Stimulated activated CD4-positive, alpha-beta T cell treated with anti-CD3 and anti-CD28 coated beads, Interleukin-12 subunit alpha, Interleukin-12 subunit beta, amount 100 ng/mL, for 48 hours (primary cell): Measurements from ENCODE around the gene NCAM1.

ENCODE experiments used
- DNase-seq, 3 donors: peaks; one replicate each; pipeline ENCODE4 v3.0.0-alpha.2; 2020; ENCODE audit warnings: low read depth in 2 of 3, low spot score in 1 of 3

NCAM1 gene

GRCh38 chr11:113272927-113273615, 311.9 kb downstream of the NCAM1 start:
- no peak for DNase-seq

GRCh38 chr11:113273720-113274119, 312.5 kb downstream of the NCAM1 start:
- DNase-seq: no peak

GRCh38 chr11:113274713-113275582, 313.7 kb downstream of the NCAM1 start:
- DNase-seq: no peak

- DNase-seq: no peak
These were observed 314.4 kb downstream of the NCAM1 start for GRCh38 chr11:113275602-113276001.

GRCh38 chr11:113276466-113276865, 315.2 kb downstream of the NCAM1 start:
- DNase-seq: no peak

DNA sequence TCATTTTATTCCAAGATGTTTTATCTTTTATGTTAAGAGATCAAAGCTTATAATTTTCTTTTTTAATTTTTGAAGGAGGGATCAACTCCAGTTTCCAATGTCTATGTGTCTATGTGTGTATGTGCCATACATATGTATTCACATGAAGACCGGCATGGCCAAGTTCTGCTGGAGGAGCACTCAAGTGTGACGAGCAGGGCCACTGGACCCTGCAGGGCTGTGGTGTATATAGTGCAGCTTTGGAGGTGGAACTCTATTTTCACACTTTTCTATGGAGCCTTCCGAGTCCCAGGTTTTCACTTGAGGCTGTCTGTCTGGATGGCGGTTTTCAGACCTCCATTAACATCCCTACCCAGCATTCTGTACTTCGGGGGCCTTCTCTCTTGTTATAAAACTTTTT, 316.7 kb downstream of the NCAM1 start:
- no peak for DNase-seq

- DNase-seq: no peak
These were observed 317.3 kb downstream of the NCAM1 start for GRCh38 chr11:113278481-113278880.

GRCh38 chr11:113278925-113279324, 317.7 kb downstream of the NCAM1 start:
- DNase-seq: no peak

GRCh38 chr11:113279591-113279990, 318.4 kb downstream of the NCAM1 start:
- DNase-seq: no peak

GRCh38 chr11:113281052-113281725, 320.0 kb downstream of the NCAM1 start:
- DNase-seq: no peak

GRCh38 chr11:113282898-113283437, 321.7 kb downstream of the NCAM1 start:
- DNase-seq: no peak

GRCh38 chr11:113283881-113284280, 322.7 kb downstream of the NCAM1 start:
- DNase-seq: no peak

DNA sequence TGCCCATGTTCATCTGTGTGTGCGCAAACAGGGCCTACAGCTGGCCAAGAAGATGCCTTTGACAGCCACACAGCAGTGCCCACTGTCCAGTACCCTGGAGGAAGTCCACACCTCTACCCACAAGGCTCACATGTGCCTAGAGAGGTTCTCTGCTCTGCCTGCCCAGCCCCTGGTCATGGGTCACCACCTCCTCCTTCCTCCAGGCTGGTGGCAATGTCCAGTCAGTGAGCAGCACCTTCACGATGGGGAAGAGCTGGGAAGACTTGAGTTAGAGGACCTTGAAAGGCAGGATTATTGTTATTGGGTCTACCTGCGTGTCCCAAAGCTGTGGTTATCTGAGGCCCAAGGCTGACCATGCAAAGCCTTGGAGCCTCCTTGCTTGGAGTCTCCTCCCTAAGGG, 324.8 kb downstream of the NCAM1 start:
- no peak for DNase-seq

GRCh38 chr11:113286509-113287497, 325.6 kb downstream of the NCAM1 start:
- no peak for DNase-seq

DNA sequence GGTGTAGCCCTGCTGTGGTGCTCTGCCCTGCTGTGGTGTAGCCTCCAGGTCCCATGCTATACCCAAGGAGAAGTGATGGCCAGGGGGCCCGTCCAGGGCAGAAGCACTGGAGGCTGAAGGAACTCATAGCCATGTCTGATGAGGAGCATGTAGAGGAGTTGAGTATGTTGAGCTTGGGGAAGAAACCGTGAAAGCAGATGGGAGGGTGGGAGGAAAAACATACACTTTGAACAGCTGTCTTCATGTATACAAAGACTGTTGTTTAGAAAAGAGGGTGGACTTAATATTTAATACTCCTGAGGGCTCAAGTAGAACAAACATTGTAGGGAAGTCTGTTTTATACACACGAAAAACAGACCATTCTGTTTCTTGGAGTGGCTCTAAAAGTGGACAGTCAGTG, 326.6 kb downstream of the NCAM1 start:
- DNase-seq: no peak

DNA sequence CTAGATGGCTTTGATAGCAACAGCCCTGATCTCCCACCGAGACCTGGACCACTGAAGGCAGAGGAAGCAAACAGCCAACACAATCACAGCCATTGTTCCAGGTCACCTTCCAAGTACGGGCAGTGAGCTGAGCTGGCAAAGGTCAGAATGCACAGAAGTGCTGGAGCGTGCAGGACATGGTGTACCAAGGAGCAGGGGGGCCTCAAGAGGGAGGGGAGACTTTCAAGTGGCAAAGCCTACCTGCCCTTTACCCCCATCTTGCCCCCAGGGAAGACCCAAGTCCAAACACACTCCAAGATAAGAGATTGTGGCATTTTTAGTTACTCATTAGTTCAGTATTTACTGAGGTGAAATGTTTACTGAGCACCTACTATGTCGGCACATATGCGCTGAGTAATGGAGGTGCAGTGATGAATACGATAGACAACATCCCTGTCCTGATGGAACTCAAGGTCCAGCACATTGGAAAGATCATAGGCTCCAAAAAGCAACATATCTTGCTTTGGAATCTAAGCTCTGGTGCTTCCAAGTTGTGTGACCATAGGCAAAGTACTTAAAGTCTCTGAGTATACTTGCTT, 327.2 kb downstream of the NCAM1 start:
- DNase-seq: no peak

- peak; percentile 48 to 60 (median 55) for DNase-seq
These were observed 328.4 kb downstream of the NCAM1 start for GRCh38 chr11:113289431-113290187.

DNA sequence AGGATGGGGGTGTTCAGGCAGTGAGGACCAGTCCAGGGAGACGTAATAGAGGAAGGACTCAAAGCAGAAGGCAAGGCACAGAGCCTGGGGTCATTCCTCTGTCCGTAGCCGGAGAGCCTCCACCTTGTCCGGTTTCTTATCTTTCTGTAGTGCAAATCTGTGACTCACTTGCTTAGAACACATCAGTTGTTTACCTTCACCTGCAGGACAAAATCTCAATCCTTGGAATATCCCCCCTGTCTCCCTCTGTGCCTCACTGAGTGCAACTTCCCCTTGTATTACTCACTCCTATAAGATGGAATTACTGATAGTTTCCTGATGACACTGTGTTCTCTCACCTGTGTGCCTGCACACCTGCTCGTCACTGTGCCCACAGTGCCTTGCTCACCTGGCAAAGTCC, 332.7 kb downstream of the NCAM1 start:
- no peak for DNase-seq

DNA sequence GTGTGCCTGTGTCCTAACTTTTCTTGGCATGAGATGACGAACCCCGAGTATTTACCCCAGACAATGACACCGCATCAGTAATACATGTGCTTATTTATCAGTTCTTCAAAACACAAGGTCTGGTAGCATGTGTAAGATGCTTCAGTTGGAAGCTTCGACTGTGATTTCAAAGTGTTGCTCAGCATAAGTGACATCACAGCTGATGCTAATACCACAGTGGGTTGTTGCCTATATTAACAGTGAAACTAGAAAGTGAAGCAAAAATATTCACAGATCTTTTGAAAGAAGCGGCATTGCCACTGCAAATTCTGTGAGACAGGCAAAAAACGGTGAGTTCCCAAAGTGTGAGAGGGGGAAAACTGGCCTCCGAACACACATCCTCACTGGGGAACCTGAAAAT, 334.8 kb downstream of the NCAM1 start:
- no peak for DNase-seq
